ENCODE results near the gene TMEM212.

DNA sequence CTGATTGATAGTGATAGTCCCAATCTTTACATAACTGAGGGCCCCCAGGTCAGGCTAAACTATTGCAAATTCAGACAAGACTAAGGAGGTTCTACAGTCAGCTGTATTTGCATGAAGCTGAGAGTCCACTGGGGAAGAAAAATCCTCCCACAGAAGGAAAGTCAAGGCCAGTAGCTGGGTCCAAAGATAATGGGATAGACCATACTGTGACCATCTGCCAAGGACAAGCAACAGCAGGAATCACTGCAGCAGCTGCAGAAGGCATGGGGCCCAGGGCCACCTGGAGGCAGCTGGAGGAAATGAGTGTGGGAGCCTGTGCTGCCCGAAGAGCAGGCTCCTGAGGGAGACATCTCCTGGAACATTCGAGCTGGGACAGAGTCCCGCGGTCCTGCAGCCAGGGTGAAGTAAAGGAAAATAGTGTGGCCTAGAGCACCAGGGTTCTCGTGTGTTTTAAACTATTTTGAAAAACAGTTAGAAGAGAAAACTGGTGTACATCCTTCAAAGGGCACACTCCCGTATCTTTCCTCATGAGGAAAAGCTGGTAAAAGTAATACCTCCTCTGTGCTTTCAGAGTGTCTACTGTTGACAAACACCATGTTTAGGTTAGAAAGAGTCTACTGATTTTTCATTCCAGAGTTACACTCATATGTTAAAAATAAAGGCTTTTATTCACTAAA is 13.2 kb upstream of the TMEM212 start:
- TF ChIP-seq, protein P1, sequence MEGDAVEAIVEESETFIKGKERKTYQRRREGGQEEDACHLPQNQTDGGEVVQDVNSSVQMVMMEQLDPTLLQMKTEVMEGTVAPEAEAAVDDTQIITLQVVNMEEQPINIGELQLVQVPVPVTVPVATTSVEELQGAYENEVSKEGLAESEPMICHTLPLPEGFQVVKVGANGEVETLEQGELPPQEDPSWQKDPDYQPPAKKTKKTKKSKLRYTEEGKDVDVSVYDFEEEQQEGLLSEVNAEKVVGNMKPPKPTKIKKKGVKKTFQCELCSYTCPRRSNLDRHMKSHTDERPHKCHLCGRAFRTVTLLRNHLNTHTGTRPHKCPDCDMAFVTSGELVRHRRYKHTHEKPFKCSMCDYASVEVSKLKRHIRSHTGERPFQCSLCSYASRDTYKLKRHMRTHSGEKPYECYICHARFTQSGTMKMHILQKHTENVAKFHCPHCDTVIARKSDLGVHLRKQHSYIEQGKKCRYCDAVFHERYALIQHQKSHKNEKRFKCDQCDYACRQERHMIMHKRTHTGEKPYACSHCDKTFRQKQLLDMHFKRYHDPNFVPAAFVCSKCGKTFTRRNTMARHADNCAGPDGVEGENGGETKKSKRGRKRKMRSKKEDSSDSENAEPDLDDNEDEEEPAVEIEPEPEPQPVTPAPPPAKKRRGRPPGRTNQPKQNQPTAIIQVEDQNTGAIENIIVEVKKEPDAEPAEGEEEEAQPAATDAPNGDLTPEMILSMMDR (conservative IDR thresholded peaks at IDR 0.05), result peak; percentile 77
- TF ChIP-seq EZH2 (IDR thresholded peaks at IDR 0.05; ENCODE audit: low read depth), result no peak

All from PC-9 (cell line).